GM19035 (cell line): Measurements from ENCODE around the gene BORCS8.
"Not testable (repeated sequence)": the region's sequence is repeated elsewhere in the genome, so short reads cannot be mapped to it uniquely, and the experiment has no call there.

Experiments
- ATAC-seq: cut with Tn5 transposase; IDR thresholded peaks from one replicate; pipeline ENCODE4 v1.9.1; 2021; ENCODE audit not compliant: unreplicated experiment

The BORCS8 gene

DNA sequence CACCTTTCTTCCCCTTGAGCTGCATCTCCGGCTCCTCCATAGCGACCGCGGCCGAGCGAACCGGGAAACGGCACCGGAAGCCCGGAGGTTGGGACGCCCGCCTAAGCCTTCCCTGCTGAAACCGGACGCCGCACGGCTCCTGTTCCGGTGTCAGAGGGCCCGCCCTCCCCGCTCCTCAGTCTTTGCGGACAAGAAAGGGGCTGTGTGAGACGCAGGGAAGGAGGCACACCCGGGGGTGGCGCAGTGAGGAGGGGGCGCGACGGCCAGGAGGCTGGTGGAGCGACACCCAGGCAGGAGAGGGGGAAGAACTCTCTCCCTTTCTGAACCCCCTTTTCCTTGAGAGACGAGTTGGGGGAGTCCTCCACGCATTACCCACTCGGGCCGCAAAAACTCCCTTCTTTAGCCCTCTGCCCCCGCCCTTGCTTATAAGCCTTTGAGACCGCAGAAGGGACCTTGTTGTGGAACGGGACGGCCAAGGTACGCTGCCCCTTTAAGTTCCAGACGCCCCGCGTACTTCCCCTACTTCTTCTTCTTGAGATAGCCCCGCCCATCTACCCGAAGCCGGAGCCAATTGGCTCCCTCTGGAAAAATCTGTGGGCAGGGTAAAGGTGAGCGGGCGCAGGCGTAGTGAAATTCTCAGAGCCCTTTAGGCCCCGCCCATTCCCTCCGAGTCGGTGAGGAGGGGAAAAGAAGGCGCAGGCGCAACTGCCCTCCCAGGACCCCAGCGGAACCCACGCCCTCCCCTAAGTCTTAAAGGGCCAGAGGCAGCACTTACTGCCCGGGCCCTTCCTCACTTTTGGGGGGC is at the start of gene BORCS8, which contains the start of gene RFXANK:
TSS of gene BORCS8 (minus strand) at position 75 of the 805 bp plus-strand sequence. CDS start at position 40, 35 bp downstream.
TSS of gene RFXANK (plus strand) at position 181 of the 805 bp plus-strand sequence. CDS start 1,689 bp downstream, outside the sequence.
- peak; percentile 77 for ATAC-seq

DNA sequence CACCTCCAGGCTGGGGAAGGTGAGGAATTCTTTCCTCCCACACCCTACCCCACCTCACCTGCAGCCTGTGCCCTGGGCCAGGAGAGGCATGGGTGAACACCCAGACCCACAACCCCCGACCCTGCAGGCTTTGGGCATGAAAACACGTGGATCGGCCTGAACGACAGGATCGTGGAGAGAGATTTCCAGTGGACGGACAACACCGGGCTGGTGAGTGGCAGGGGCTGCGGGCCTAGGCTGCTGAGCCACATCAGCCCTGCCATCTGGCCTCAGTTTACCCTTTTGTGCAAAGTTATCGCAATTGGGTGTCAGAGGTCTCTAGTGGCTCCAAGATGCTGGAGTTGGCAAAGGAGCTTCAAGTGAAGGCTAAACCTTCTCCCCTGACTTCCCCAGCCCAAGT is 48.5 kb upstream of the BORCS8 start:
- ATAC-seq, result no peak

DNA sequence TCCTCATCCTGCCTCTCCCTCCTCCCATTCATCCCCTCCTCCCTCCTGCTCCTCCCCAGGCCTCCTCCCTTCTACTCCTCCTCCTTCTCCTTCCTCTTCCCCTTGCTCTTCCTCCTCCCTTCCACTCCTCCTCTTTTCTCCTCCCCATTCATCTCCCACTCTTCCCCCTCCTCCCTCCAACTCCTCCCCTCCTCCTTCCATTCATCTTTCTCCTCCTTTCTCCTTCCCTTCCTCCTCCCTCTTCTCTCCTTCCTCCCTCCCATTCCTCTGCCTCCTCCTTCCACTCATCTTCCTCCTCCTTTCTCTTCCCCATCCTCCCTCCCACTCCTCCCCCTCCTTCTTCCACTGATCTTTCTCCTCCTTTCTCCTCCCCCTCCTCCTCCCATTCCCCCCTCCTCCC is 47.7 kb upstream of the BORCS8 start:
- no peak for ATAC-seq

DNA sequence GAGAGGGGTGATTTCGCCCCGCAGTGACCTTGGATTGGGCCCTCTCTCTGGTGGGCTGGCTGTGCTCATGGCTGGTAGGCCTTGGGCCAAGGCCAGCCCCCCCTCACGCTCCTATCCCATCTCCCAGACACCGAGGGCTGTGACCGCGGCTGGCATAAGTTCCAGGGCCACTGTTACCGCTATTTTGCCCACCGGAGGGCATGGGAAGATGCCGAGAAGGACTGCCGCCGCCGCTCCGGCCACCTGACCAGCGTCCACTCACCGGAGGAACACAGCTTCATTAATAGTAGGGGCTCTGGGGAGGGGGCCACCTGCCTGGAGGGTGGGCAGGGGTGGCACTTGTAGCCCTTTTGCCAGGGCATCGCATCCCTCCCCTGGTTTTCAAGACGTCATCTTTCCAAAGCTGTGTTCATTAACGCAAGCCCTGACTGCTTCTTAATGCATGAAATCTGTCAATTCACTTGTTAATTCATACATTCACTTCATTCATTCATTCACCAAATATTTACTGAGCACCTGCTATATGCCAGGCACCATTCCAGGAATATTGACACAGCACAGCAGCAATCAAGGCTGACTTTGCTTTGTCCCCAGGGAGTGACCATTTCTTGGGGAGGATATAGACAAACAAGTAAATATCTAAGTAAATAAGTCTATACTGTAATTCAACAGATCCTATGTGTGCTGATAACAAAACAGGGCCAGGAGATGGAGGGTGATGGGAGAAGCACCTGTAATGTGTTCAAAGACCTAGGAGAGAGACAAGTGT is 46.4 kb upstream of the BORCS8 start:
- ATAC-seq, result no peak

DNA sequence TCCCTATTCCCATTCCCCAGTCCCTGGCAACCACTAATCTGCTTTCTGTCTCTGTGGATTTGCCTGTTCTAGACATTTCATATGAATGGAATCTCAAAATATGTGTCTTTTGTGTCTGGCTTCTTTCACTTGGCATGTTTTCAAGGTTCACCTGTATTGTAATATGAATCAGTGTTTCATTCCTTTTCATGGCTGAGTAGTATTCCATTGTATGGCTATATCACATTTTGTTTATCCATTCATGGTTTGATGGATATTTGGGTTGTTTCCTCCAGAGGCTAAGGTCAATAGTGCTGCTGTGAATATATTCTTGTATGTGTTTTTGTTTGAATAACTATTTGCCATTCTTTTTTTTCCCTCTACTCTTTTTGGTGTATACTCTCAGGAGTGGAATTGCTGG is 44.2 kb upstream of the BORCS8 start:
- ATAC-seq, result no peak

DNA sequence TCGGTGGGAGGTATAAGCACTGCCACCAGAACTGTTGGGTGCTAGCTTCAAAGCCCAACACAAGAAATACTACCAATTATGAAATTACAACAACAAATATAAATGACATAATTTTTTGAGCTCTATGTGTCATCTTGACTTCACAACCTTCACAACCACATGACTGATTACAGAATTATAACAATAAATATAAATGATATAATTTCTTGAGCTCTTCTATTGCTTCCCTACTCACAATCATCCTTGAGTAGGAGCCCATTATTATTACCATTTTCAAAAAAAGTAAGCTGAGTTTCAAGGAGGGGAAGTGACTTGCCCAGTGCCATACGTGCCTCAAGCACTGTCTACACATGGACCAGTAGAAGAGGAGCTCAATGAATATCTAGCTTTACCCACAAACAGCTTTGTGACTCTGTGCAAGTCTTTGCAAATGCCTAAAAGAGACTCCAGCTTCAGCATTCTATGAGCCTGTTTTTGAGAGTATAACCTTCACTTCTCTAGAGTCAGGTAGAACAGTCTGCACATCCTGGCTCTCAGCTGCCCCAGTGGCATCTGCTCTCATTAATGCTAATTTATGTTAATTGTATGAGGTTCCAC is 42.4 kb upstream of the BORCS8 start:
- no peak for ATAC-seq

DNA sequence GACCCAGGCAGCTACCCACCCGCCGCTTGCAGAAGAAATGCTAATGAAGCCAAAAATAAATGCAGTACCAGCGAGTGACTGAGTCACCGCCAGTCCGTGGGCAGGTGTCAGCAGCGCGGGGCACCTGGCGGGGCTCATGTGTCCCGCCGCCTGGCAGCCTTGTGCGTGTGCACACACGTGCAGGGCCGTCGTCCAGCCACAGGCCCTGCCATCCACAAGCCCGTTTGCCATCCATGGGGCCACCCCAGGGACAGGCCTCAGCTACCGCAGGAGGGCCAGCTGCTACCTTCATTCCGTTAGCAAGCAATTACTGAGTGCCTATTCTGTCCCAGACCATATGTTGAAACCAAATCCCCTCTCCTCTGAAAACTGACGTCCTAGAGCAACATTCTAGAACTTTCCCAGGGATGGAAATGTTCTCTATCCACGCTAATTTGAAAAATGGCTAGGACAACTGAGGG is 40.3 kb upstream of the BORCS8 start:
- no peak for ATAC-seq

DNA sequence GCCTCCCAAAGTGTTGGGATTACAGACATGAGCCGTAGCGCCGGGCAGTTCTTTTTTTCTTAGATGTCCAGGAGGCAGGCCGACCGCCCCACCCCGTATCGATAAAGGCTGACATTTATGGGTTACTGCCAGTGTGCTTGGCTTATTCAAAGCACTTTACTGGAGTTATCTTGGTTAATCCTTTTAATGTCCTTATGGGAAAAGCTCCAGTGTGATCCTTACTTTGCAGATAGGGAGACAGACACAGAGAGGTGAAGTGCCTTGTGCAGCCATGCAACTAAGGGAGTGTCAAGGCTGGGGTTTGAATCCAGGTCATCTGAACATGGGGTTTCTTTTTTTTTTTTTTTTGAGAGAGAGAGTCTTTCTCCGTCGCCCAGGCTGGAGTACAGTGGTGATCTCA is 39.0 kb upstream of the BORCS8 start:
- no peak for ATAC-seq

DNA sequence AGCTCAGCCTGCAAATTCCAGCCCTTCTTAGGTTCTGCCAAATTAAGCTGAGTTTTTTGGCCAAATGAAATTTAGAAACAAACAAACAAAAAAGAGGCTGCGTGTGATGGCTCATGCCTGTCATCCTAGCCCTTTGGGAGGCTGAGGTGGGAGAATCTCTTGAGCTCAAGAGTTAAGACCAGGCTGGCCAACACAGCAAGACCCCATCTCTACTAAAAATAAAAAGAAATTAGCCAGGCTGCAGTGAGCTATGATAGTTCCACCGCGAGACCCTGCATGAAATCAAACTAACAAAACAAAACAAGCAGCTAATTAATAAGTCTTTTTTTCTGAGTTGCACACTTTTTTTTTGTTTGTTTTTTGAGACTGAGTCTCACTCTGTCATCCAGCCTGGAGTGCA is 37.7 kb upstream of the BORCS8 start:
- no peak for ATAC-seq

DNA sequence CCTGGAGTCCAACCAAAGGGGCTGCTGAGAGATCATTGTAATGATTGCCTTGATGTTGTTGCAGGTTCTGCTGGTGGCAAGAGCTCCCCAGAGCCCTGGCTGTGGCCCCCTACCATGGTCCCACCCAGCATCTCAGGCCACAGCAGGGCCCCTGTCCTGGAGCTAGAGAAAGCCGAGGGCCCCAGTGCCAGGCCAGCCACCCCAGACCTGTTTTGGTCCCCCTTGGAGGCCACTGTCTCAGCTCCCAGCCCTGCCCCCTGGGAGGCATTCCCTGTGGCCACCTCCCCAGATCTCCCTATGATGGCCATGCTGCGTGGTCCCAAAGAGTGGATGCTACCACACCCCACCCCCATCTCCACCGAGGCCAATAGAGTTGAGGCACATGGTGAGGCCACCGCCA is 35.3 kb upstream of the BORCS8 start:
- ATAC-seq, result no peak

DNA sequence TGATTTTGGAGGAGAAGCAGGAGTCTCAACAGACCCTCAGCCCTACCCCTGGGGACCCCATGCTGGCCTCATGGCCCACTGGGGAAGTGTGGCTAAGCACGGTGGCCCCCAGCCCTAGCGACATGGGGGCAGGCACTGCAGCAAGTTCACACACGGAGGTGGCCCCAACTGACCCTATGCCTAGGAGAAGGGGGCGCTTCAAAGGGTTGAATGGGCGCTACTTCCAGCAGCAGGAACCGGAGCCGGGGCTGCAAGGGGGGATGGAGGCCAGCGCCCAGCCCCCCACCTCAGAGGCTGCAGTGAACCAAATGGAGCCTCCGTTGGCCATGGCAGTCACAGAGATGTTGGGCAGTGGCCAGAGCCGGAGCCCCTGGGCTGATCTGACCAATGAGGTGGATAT is 34.7 kb upstream of the BORCS8 start:
- no peak for ATAC-seq

DNA sequence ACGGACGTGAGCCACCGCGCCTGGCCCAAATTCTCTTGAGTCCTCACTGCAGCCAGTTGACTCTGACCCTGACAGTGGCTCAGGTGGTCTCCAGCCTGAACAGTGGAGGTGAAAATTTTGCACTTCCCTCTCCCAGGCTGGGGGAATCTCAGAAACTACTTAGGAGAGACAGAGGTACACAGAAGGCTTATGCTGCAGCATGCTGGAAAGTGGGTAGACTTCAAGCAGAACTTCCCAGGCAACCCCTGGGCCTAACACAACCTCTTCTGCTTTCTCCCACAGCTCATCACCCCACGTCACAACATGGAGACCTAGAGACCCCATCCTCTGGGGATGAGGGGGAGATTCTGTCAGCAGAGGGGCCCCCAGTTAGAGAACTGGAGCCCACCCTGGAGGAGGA is 34.3 kb upstream of the BORCS8 start:
- no peak for ATAC-seq

DNA sequence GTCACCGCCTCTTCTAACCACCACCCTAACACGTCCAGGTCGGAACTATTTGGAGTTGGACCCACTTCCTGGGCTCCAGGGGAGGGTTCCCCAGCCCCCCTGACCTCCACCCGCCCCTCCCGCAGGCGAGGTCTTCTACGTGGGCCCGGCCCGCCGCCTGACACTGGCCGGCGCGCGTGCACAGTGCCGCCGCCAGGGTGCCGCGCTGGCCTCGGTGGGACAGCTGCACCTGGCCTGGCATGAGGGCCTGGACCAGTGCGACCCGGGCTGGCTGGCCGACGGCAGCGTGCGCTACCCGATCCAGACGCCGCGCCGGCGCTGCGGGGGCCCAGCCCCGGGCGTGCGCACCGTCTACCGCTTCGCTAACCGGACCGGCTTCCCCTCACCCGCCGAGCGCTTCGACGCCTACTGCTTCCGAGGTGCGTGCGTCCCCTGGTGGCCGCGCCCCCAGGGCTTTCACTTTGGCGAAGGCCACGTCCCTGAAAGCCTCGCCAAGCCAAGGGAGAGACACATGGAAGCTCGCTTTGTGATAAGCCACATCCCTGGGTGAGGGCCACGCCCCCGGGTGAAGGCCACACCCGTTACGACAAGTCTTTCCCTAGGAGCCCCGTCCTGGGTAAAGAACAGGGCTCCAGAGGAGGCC is 33.0 kb upstream of the BORCS8 start:
- ATAC-seq, result no peak

DNA sequence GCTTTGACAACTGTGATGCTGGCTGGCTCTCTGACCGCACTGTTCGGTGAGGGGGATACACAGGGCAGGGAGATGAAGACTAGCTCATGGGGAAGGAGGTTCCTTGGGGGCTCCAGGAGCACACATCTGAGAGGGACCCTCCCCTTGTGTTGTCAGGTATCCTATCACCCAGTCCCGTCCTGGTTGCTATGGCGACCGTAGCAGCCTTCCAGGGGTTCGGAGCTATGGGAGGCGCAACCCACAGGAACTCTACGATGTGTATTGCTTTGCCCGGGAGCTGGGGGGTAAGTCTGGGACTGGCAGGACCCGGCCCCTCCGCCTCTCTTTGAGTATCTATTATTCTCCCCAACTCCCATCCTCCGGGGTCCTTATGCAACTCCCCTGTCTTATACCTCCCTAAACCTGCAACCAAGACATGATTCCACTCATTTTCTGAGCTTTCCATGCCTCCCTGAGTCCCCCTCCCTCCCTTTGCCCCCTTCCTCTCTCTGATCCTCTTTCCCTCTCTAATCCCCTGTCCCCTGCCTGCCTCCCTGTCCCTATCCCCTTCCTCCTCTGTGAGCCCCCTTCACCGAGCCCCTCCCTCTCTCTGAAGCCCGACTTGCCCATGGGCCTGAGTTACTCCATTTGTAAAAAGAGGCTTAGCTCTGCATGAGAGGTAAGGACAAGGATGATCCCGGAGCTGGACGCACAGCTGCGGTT is 32.3 kb upstream of the BORCS8 start:
- ATAC-seq, result no peak

DNA sequence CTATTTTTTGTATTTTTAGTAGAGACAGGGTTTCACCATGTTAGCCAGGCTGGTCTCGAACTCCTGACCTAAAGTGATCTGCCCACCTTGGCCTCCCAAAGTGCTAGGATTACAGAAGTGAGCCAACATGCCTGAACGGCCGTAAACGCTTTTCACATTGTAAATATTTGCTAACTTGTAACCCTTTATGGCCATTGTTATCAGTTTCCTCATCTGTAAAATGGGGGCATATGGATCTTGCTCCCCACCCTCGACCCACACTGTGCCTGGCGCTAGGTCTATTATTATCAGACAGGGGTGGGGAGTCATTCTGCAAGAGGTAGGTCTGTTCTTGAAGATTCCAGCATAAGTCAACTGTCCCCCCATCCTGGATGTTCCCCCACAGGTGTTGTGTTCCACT is 31.7 kb upstream of the BORCS8 start:
- no peak for ATAC-seq

DNA sequence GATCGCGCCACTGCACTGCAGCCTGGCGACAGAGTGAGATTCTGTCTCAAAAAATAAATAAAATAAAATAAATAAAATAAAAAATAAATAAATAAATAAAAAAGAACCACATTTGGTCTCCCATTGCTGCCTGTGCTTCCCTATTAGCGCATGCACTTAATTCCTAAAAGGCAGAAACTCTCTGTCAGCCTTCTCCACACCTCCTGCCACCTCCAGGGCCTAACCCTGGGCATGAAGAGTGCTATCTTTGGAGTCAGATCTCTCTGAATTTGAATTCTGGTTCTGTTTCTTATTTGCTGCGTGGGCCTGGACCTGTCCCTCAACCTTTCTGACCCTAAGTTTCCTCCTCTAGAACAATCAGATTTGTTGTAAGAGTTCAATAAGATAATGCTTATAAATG is 31.1 kb upstream of the BORCS8 start:
- ATAC-seq, result no peak

DNA sequence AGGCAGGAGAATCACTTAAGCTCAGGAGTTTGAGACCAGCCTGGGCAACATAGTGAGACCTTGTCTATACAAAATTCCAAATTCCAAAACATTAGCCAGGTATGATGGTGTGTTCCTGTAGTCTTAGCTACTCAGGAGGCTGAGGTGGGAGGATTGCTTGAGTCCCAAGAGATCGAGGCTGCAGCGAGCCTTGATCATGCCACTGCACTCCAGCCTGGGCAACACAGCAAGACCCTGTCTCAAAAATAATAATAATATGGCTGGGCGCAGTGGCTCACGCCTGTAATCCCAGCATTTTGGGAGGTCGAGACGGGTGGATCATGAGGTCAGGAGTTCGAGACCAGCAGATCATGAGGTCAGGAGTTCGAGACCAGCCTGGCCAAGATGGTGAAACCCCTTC is 29.0 kb upstream of the BORCS8 start:
- not testable (repeated sequence) for ATAC-seq

DNA sequence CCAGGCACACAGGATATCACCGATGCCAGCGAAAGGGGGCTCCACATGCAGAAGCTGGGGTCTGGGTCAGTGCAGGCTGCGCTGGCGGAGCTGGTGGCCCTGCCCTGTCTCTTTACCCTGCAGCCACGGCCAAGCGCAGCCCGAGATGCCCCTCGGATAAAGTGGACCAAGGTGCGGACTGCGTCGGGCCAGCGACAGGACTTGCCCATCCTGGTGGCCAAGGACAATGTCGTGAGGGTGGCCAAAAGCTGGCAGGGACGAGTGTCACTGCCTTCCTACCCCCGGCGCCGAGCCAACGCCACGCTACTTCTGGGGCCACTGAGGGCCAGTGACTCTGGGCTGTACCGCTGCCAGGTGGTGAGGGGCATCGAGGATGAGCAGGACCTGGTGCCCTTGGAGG is 27.0 kb upstream of the BORCS8 start:
- no peak for ATAC-seq

DNA sequence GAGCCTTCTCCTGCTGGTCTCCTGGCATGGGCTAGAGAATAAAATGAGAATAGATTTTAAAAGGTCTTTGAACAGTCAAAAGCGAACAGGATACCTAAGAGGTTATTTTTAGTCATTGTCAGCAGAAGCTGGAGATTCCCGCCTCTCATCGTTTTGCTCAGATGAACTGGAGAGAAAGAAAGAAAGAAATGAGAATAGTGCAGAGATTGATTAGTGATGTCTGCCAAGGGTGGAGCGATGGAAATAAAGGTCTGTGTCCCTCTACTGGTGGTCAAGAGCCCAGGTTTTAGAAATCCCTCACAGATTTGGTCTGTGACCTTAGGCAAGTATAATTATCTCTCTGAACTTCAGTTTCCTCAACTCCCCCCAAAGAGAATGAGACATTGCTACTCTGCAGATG is 25.1 kb upstream of the BORCS8 start:
- no peak for ATAC-seq

DNA sequence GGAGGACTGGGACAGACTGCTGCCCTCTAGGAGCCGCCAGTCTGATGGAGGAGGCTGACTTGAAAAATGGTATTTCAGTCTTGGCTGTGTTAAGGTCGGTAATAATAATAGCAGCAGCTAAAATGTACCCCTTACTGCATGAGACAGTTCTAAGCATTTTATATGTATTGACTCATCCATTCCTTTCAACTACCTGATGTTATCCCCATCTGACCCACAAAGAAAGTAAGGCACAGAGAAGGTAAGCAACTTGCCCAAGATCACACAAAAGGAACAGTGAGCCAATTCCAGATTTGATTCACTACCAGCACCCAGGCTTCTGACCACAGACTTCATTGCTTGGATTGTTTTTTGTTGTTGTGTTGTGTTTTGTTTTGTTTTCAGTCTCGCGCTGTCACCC is 23.8 kb upstream of the BORCS8 start:
- ATAC-seq, result no peak

DNA sequence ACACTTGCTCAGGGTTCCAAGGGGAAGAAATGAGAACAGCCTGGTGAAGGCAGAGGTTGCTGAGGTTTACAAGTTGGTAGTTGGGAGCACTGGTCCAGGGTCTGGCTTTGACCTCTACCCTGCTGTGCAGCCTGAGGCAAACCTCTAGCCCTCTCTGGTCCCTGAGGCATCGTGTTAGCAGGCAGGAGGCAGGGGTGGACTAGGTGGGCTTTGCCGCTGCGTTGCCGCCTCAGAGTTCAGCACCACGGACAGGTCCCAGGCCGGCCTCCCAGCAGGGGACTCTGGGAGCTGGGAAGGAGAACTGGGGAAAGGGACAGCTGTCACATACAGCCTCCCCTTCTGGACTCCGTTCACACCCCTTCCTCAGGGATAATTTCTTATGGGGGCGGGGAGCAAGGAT is 22.9 kb upstream of the BORCS8 start:
- ATAC-seq, result no peak
